SHP77 (cell line): ENCODE results near the gene PIAS4.

Experiments used
- DNase-seq, 2 experiments: peaks; one replicate each; lab custom pipeline; 2025; lab: John Stamatoyannopoulos, UW

Gene PIAS4

DNA sequence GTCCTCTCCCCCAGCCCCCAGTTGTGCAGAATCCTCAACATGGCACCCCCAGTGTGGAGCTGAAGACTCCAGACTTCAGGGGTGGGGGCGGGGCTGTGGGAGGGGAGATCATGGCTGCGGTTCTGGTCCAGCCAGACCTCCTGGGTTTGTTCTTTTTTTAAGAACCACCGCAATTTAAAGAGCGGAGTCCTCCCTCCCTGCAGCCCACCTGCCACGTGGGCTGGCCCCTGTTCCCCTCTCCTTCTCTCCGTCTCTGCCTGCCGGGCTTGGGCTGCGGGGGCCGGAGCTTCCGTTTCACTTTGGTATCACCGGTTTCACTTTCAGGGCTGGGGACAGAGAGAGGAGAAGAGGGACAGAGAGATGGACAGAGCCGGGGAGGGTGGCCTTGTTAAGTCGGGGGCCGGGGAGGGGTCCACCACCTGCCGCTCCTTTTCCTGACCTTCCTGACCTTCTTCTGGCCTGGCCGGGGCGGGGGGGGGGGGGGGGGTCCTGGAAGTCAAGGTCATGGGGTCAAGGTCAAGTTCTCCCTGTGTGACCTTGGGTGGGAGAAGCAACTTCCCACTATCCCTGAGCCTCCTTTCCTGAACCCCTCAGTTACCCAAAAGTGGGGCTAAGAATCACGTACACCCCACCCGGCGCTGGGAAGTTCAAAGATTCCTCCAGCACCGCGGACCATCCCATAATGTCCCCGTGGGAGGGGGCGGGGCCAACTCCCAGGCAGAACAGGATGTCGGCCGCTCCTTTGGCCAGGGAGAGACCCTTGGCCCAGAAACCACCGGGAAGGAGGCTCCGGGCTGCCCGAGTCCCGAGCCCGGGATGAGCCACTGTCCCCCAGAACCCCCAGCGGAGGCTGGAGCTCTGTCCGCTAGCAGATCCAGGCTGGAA lies 70.5 kb downstream of the PIAS4 start:
- peak in 1 of 2 experiments; percentile 54 for DNase-seq

DNA sequence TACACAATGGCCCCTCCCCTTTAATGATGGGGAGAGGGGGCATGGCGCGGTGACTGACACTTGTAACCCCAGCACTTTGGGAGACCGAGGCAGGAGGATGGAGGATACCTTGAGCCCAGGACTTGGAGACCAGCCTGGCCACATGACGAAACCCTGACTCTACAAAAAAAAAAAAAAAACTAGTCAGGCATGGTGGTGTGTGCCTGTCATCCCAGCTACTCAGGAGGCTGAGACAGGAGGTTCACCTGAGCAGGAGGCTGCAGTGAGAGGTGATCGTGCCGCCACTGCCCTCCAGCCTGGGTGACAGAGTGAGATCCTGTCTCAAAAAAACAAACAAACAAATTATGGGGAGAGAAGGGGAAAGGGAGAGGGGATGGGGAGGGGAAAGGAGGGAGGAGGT lies 72.9 kb downstream of the PIAS4 start:
- DNase-seq = no peak

DNA sequence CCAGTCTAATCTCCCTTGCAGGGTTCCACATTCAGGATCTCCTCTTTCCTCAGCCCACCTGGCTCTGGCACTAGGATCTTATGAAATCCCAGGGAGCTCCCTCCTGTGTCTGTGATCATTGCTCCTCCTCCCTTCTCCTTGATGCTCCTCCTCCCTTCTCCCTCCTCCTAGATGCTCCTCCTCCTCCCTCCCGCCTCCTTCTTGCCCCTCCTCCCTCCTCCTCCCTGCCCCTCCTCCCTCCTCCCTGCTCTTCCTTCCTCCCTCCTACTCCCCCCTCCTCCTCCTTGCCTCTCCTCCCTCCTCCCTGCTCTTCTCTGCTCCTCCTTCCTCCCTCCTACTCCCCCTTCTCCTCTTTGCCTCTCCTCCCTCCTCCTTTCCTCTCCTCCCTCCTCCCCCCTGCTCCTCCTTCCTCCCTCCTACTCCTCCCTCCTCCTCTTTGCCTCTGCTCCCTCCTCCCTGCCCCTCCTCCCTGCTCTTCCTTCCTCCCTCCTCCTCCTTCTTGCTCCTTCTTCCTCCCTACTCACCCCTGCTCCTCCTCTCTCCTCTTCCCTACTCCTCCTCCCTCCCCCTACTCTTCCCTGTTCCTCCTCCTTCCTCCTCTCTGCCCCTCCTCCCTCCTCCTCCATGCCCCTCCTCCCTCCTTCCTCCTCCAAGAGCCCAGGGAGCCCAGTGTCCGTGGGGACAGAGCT lies 74.0 kb downstream of the PIAS4 start:
- no peak for DNase-seq

DNA sequence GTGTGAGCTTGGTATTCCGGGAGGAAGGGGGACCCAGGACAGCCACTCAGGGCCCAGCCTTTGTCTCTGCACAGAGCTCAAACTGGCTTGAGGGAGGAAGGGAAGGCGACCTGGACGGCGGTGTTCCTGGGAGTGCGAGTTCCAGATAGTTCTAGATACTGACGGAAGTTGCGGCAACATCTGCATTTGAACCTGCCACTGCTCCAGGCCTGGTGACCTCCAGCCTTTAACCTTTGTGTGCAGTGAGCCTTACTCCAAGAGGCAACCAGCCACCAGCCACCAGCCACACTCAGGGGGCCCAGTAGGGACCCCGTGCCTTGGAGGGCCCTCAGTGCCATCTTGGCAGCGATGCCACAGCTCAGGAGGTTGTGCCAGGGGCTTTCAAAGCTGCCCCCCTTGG lies 74.6 kb downstream of the PIAS4 start:
- DNase-seq = no peak

DNA sequence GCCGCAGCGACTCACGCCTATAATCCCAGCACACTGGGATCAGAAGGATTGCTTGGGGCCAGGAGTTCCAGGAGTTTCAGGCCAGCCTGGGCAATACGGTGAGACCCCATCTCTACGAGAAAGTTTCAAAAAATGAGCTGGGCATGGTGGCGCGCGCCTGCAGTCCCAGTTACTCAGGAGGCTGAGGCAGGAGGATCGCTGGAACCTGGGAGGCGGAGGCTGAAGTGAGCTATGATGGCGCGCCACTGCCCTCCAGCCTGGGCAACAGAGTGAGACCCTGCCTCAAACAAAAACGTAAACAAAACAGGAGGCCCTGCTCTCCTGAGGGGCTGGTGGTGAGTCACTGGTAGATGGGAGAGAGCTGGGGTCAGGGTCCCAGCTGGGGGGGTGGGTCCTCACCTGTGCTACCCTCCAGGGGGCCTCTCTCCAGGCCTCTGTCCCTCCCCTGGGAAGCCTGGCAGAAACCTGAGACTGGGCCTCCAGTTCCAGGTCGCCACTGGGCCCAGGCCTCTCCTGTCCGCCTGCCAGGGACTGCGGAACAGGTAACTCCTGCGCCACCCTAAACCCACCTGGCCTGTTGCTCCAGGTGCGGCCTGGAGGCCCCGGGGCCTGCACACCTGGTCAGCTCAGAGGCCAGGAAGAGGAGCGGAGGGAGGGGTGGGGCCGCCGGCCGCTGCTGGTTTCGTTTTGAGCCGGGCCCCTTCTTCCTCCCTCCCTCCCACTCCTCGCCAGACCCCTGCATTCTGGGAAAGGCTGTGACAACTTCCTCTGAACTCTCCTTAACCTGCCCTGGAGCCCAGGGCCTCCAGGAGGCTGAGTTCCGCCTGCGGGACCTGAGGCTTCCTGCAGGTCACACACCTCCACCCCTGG lies 76.4 kb downstream of the PIAS4 start:
- no peak for DNase-seq

DNA sequence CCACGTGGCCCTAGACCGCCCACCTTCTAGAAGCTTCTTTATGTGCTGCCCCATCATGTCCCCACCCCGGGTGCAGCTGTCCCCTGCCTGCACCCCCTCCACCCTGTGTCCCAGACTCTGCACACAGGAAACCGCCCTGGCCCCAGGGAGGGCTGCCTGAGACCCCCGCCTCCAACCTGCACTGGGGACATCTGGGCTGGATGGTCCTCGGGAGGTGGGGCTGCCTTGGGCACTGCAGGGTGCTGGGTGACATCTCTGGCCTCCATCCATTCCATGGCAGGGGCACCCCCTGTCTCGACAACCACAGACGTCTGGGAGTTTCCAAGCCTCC lies 77.0 kb downstream of the PIAS4 start:
- DNase-seq = no peak

DNA sequence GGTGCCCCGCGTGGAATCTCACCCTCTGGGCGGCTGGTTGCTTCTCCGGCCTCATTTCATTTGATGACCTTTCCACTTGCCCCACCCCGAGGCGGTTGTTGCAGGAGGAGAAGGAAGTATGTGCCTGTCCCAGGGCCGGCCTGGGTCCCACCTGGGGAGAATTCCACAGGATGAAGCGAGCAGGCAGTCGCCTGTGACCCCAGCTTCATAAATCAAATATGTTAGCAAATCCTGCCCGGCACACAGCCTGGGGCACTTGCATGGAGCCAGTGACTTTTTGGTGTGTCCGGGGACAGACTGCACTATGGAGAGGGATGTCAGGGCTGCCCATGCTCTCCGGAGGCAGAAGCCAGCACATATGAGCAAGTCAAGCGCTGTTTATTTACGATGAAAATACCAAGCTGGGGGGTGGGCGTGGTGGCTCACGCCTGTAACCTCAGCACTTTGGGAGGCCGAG lies 78.9 kb downstream of the PIAS4 start:
- no peak for DNase-seq

DNA sequence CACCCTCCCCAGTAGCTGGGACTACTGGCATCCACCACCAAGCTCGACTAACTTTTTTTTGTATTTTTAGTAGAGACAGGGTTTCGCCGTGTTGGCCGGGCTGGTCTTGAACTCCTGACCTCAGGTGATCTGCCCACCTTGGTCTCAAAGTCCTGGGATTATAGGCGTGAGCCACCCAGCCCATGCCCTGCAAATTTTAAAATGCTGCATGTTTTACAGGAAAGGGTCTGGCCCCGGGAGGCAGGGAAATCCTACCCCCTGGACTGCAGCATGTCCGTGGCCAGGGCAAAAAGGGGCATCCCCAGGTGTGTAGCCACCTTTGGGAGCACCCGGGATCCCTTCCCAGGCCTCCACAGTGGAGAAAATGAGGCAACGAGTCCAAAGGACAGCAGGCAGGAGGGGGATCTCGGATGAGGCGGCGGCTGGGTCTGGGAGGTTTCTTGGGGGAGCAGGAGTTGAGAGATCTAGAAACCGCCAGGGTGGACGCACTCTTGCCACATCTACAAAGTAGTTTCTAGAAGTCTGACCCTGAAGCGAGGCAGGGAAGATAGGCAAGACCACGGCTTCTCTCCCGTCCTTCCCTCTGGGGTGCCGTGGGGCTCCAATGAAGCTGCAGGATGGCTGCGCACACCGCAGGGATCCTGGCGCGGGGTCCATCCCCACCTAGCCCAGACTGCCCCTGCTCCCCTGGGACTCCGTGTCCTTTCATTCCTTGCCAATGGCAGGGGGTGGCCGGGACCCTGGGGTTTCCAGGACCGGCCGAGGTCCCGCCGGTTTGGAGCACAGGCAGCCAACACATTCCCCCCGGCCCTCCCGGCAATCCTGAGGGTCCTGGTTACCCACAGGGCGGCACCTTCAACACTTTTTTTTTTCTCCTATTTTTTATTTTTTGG lies 80.5 kb downstream of the PIAS4 start:
- no peak for DNase-seq

DNA sequence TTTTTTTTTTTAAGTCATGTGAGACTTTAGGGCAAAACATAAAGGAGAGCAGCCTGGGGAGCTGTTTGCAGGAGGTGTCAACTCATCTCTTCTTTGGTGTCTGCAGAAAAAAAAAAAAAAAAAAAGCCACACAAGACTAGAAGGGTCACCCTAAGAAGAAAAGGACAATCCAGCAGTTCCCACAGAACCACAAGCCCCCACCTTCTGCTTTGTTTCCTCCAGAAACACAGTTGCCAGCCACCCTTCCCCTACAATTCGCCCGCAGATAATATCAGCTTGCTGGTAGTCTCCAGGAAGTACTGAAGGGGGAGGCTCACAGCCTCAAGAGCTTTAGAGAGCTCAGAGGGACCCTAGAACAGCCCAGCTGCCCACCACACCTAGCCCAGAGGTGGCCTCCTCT lies 81.4 kb downstream of the PIAS4 start:
- no peak for DNase-seq
